Testis (tissue), 2 donors: Measurements from ENCODE around the gene DAB2IP.

ENCODE experiments used
- CTCF ChIP-seq, 3 experiments: fragments of 450-650 bp in 2 of 3; fragments of 200-600 bp in 1 of 3; sonication (generic) in 1 of 3; IDR thresholded peaks; one replicate each; pipeline ENCODE4 v1.5.1; 2016 to 2019; ENCODE audit warnings: antibody characterized with exemption in 3 of 3, mild to moderate bottlenecking in 2 of 3, moderate library complexity in 1 of 3
- POLR2A ChIP-seq: fragments of 450-650 bp; IDR thresholded peaks from one replicate; pipeline ENCODE4 v1.6.1; 2017; ENCODE audit warnings: antibody characterized with exemption, mild to moderate bottlenecking, moderate library complexity

GRCh38 chr9:121696930-121697329 lies 45.5 kb downstream of the DAB2IP start:
- TF ChIP-seq POLR2A (no peak), CTCF (IDR thresholded peaks at IDR 0.05) (no peak)
